ENCODE data around the gene MRPS12. TPM values are rescaled to one million over a fixed set of nuclear protein-coding genes. Genes with fewer than 3 reads are reported as not detected.

Gene MRPS12
- 24.9 and 39.2 TPM in 2 replicates for total RNA-seq

GRCh38 chr19:38930776-38931520, at the start of gene MRPS12:
Gene MRPS12 (plus strand): TSS chr19:38930944. CDS start chr19:38931295, 351 bp downstream.

GRCh38 chr19:38899447-38900201, 31.1 kb upstream of the MRPS12 start, which contains the start of the genes NFKBIB and SIRT2:
Gene NFKBIB (plus strand): TSS chr19:38899969. CDS start chr19:38900033, 64 bp downstream.
Gene SIRT2 (minus strand): TSS chr19:38899618. CDS start chr19:38899521, 97 bp downstream.

GRCh38 chr19:38929929-38930775, 592 bp upstream of the MRPS12 start, which contains the start of gene SARS2:
Gene SARS2 (minus strand): TSS chr19:38930763. CDS start chr19:38930736, 27 bp downstream.

GRCh38 chr19:38975214-38975860, 44.6 kb downstream of the MRPS12 start, which contains the start of gene FBXO17:
Gene FBXO17 (minus strand): TSS chr19:38975742. CDS start chr19:38950319, 25,423 bp downstream.

Other genes with a start within 250 kb of the MRPS12 start
- 0.22 TPM in 1 of 2 replicates, not detected in the other for gene CAPN12, start 186.5 kb upstream of the MRPS12 start, total RNA-seq
- not detected in 2 replicates for gene LGALS7, start 157.4 kb upstream of the MRPS12 start, total RNA-seq
- not detected in 2 replicates for gene LGALS7B, start 141.7 kb upstream of the MRPS12 start, total RNA-seq
- gene LGALS4, start 118.0 kb upstream of the MRPS12 start, total RNA-seq = not detected in 2 replicates
- 21.8 and 57.1 TPM in 2 replicates for gene ECH1, start 99.2 kb upstream of the MRPS12 start, total RNA-seq
- gene HNRNPL, start 81.0 kb upstream of the MRPS12 start, total RNA-seq = 218 and 397 TPM in 2 replicates
- 1.0 and 1.8 TPM in 2 replicates for gene RINL, start 52.7 kb upstream of the MRPS12 start, total RNA-seq
- 59.0 and 63.7 TPM in 2 replicates for gene SIRT2, start 31.3 kb upstream of the MRPS12 start, total RNA-seq
- gene NFKBIB, start 31.0 kb upstream of the MRPS12 start, total RNA-seq = 18.9 and 25.2 TPM in 2 replicates
- gene CCER2, start 18.8 kb upstream of the MRPS12 start, total RNA-seq = not detected in 2 replicates
- gene SARS2, start 181 bp upstream of the MRPS12 start, total RNA-seq = 22.5 and 29.3 TPM in 2 replicates
- gene FBXO17, start 44.8 kb downstream of the MRPS12 start, total RNA-seq = 13.8 and 24.1 TPM in 2 replicates
- gene FBXO27, start 101.6 kb downstream of the MRPS12 start, total RNA-seq = 3.3 and 3.7 TPM in 2 replicates
- gene ACP7, start 153.4 kb downstream of the MRPS12 start, total RNA-seq = not detected in 2 replicates
- 10.3 and 14.6 TPM in 2 replicates for gene PAK4, start 194.8 kb downstream of the MRPS12 start, total RNA-seq

All from placental pericyte (primary cell).